Measurements from ENCODE around the gene OR2A5.
"Not testable (repeated sequence)": the region's sequence is repeated elsewhere in the genome, so short reads cannot be mapped to it uniquely, and the experiment has no call there.

The OR2A5 gene

DNA sequence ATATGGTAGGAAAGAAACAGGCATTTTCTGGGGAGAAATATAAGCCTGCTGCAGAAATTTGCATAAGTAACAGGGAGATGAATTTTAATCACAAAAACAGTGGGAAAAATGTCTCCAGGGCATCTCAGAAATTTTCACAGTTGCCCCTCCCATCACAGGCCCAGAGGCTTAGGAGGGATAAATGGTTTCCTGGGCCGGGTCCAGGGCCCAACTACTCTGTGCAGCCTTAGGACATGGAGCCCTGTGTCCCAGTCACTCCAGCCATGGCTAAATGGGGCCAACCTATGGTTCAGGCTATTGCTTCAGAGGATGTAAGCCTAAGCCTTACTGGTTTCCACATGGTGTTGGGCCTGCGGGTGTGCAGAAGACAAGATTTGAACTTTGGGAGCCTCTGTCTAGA, 39.4 kb upstream of the OR2A5 start:
- H3K4me3 ChIP-seq (ENCODE audit: control insufficient read depth, low read depth, low read length), result no peak overlapping the region
- TF ChIP-seq CTCF (IDR thresholded peaks at IDR 0.05; ENCODE audit: control insufficient read depth, insufficient read depth, low read depth, low read length, missing control alignments), result no peak
- DNase-seq (ENCODE audit: low read depth), result no peak

- DNase-seq (ENCODE audit: low read depth), result not testable (repeated sequence)
Observed at GRCh38 chr7:144010061-144010460, 38.7 kb upstream of the OR2A5 start.

GRCh38 chr7:144010821-144011220, 37.9 kb upstream of the OR2A5 start:
- DNase-seq (ENCODE audit: low read depth); H3K4me3 ChIP-seq (ENCODE audit: control insufficient read depth, low read depth, low read length): not testable (repeated sequence)

More at GRCh38 chr7:144010061-144010460, 38.7 kb upstream of the OR2A5 start:
- not testable (repeated sequence) for H3K4me3 ChIP-seq (ENCODE audit: control insufficient read depth, low read depth, low read length)

- TF ChIP-seq CTCF (IDR thresholded peaks at IDR 0.05; ENCODE audit: control insufficient read depth, insufficient read depth, low read depth, low read length, missing control alignments), result peak; percentile 59
- peak; percentile 32 for DNase-seq (ENCODE audit: low read depth)
- no peak overlapping the region for H3K4me3 ChIP-seq (ENCODE audit: control insufficient read depth, low read depth, low read length)
Observed at GRCh38 chr7:144011458-144012230, 37.1 kb upstream of the OR2A5 start.

DNA sequence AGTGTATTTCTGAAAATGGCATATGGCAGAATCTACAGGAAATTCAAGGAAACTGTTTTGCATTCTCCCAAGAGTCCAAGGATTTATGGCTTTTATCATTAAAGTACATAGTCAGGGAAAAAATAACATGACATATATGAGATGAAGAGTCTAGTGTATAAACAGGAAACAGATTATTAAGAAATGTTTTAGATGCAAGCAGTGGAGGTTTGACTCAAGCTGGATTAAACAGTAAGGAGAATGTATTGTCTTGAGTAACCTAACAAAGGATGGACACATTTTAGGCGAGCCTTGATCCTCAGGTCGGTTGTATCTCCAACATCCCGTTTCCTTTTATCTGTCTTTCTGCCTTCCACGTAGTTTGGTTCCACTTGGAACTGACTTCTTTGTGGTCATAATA, 30.7 kb upstream of the OR2A5 start:
- H3K4me3 ChIP-seq (ENCODE audit: control insufficient read depth, low read depth, low read length), result no peak overlapping the region
- TF ChIP-seq CTCF (IDR thresholded peaks at IDR 0.05; ENCODE audit: control insufficient read depth, insufficient read depth, low read depth, low read length, missing control alignments), result no peak
- no peak for DNase-seq (ENCODE audit: low read depth)

- peak; percentile 80 for DNase-seq (ENCODE audit: low read depth)
- H3K4me3 ChIP-seq (ENCODE audit: control insufficient read depth, low read depth, low read length), result no peak overlapping the region
- TF ChIP-seq CTCF (IDR thresholded peaks at IDR 0.05; ENCODE audit: control insufficient read depth, insufficient read depth, low read depth, low read length, missing control alignments), result no peak
Observed at GRCh38 chr7:144019457-144019856, 29.3 kb upstream of the OR2A5 start.

DNA sequence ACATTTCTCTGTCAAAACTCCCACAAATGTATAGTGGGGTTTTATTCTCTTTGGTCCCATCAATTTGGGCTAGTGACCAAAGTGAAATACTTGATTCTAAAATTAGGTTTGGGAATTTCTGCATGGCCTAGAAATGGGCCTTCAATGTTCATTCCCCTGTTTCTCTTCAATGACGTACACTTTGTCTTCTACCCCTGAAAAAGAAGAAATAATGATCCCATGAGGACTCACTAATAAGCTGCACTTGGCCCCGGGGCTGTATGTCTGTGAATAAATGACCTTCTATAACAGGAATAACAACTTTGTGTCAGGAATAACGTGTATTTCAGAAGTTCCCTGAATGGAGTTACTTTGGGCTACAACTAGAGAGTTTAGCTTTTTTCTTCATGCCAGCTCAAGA, 28.4 kb upstream of the OR2A5 start:
- no peak for DNase-seq (ENCODE audit: low read depth)
- no peak overlapping the region for H3K4me3 ChIP-seq (ENCODE audit: control insufficient read depth, low read depth, low read length)
- no peak for TF ChIP-seq CTCF (IDR thresholded peaks at IDR 0.05; ENCODE audit: control insufficient read depth, insufficient read depth, low read depth, low read length, missing control alignments)

DNA sequence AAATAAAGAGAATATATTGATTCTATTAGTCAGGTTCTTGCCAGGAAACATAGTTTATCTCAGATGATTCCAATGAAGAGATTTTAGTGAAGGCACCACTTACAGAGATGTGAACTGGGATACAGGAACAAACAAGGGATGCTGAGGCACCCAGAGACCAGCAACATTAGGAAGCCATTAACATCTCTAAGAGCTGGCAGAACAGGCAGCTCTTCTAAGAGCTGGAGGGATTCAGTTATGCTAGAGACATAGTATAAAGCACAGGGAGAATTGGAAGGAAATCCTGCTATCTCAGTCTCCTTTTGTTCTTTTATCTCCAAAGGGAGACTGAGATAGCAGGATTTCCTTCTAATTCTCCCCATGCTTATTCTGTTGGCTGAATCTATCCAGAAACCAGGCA, 26.6 kb upstream of the OR2A5 start:
- DNase-seq (ENCODE audit: low read depth), result no peak
- no peak overlapping the region for H3K4me3 ChIP-seq (ENCODE audit: control insufficient read depth, low read depth, low read length)
- no peak for TF ChIP-seq CTCF (IDR thresholded peaks at IDR 0.05; ENCODE audit: control insufficient read depth, insufficient read depth, low read depth, low read length, missing control alignments)

Measured in AG09309 (cell line).